Kidney tubule cell (primary cell): Measurements from ENCODE around the gene SAMHD1.
"Not testable (repeated sequence)": the region's sequence is repeated elsewhere in the genome, so short reads cannot be mapped to it uniquely, and the experiment has no call there.

ENCODE experiments used
- DNase-seq: peaks from one replicate; pipeline ENCODE4 v3.0.0-alpha.2; 2018; ENCODE audit warnings: low spot score

Gene SAMHD1

GRCh38 chr20:36851490-36851889 is 100.0 kb downstream of the SAMHD1 start:
- no peak for DNase-seq

GRCh38 chr20:36850759-36851158 is 100.7 kb downstream of the SAMHD1 start:
- DNase-seq, result no peak

- DNase-seq, result no peak
These were observed 102.0 kb downstream of the SAMHD1 start for GRCh38 chr20:36849333-36850065.

- no peak for DNase-seq
These were observed 102.8 kb downstream of the SAMHD1 start for GRCh38 chr20:36848677-36849076.

GRCh38 chr20:36848078-36848660 is 103.3 kb downstream of the SAMHD1 start:
- peak; percentile 90 for DNase-seq

- no peak for DNase-seq
These were observed 103.8 kb downstream of the SAMHD1 start for GRCh38 chr20:36847710-36848040.

GRCh38 chr20:36847009-36847709 is 104.3 kb downstream of the SAMHD1 start:
- peak; percentile 83 for DNase-seq

- DNase-seq, result no peak
These were observed 106.1 kb downstream of the SAMHD1 start for GRCh38 chr20:36845288-36845971.

GRCh38 chr20:36841030-36841429 is 110.5 kb downstream of the SAMHD1 start:
- DNase-seq, result not testable (repeated sequence)
